Urothelium cell line (cell line): ENCODE results near the gene CCL14.
"Not testable (repeated sequence)": the region's sequence is repeated elsewhere in the genome, so short reads cannot be mapped to it uniquely, and the experiment has no call there.

Experiments used
- DNase-seq: peaks from one replicate; pipeline ENCODE4 v3.0.0; 2011; ENCODE audit warnings: low spot score, mixed read lengths
- FAIRE-seq: peaks from 2 replicates; lab custom pipeline; 2011; peaks lifted over from hg19 to GRCh38; lab: Jason Lieb, UNC

The CCL14 gene

DNA sequence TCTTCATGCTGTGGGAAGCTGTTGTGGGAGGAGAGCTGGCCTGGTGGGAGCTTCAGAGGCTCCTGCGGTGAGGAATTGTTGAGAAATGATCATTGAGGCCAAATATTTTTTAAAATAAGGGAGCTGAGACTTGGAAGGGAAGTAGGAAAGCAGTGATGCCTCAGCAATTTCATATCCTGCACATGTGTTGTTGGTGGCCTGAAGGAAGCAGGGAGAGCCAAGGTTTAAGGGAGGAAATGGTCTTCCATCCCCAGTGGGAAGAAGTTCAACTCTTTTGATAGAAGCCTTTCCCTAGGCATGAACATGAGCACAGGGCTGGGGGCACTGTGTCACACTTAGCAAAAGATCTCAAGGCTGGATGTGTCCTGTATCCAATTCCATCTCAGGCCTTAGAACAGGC, at the start of gene CCL14:
CCL14 (minus strand) TSS at position 87 of the 400 bp plus-strand sequence; CDS start at position 7, 80 bp downstream.
- DNase-seq (no peak), FAIRE-seq (no peak)

DNA sequence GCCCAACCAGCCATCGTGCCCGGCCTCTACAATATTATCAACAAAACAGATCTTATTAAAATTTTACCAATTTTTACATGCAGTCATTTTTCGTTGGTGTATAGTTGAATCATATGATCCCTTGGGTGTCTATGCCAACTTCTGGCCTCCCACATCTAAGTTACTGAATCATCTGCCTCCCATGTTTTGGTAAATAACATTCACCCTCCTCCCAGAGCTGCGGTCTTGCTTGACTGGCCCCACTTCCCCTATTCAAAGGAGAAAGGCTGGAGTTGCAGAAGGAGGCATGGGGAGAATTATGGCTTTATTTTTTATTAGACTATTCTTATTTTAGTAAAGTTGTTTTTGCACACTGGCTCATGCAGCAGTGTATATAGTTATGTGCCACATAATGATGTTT, 49.7 kb upstream of the CCL14 start:
- no peak for FAIRE-seq
- no peak for DNase-seq

DNA sequence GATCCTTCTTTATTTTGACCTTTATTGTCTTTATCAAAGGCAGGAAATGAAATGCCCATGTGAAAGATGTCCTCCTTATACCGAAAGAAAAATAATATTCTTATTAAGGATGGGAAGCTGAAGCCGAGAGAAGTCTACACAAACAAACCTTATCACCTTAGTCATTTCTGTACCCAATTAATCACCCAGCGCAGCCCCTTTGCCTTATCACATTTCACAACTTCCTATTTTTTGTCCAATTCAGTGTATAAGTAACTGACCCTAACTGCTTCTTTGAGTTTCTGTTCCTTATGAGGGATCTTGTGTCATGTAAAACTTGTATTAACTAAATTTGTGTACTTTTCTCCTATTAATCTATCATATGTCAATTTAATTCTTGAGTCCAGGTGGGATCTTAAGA, 47.6 kb upstream of the CCL14 start:
- DNase-seq, result no peak
- no peak for FAIRE-seq

DNA sequence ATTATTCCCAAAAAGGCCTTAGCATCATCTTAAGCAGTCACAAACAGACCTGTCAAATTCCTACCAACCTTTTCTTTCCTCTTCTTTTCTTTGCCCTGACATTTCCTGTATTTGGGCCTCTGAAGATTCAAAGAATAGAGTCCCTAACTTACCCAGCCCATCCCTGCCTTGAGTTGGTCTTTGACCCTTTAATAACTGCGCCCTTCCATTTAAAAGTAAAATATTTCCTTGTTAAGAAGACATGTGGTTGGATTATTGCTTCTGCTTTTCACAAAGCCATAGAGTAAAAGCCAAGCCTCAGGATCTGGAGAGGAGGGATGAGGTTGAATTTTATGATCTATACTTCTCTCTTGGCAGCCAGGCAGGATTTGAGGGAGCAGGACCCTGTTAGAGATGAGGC, 44.4 kb upstream of the CCL14 start:
- DNase-seq (no peak), FAIRE-seq (no peak)

DNA sequence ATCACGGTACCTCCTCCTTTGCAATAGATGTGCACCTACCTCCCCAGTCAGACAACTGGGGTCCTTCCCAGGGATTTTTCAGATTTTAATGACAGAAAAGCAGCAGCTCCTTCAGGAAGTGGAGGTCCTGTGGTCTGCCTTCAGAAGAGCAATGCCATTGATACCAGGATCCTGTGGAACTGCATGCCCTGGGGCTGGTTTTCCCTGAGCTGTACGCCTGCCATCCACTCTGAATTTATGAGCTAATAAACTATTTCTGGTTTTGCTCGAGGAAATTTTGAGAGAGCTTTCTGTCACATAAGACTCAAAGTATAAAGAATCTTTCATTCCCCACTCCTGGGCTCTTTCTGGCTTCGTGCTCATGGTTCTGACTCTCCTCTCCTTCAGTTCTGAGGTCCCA, 41.2 kb upstream of the CCL14 start:
- no peak for DNase-seq
- FAIRE-seq, result no peak

DNA sequence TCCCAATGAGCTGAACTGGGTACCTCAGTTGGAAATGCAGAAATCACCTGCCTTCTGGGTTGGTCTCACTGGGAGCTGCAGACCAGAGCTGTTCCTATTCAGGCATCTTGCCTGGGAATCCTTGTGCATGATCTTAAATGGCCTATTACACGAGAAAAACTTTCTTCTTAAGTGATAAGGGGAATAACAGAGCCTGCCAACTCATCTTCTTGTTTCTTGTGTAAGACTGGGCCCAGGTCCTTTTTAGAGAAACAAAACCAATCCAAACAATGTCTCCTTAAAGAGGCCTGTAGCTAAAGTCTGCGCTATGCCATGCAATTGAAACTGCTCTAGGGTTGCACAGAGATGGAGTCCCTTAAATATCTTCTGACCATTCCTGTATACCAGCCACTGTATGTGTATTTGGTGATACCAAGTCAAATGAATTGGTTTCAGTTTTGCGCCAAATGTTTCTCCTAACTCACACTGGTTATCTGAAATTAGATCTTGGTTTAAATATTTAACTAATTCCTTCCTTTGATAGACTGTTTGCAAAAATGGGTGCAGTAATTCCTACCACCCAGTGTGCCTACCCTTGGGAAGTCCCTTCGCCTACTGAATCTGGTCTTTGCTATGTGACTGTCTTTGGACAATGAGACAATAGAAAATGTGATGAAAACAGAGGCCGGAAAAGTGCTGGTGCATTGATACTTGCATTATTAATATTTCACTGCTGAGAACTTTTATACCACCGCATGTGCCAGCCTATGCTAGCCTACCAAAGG, 37.8 kb upstream of the CCL14 start:
- DNase-seq (no peak), FAIRE-seq (no peak)

DNA sequence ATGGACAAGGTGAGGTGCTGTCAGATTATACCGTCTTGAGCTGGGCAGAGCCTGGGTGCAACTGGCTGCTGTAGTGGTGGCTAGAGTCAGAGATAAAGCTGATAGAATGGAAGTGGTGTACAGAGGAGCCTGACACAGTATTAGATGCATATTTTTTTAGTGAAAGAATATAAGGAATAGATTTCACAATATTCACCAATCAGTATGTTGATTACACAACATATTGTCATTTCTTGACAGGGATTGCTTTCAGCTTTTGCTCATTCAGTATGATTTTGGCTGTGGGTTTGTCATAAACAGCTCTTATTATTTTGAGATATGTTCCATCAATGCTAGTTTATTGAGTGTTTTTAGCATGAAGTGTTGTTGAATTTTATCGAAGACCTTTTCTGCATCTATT, 32.9 kb upstream of the CCL14 start:
- no peak for DNase-seq
- no peak for FAIRE-seq

DNA sequence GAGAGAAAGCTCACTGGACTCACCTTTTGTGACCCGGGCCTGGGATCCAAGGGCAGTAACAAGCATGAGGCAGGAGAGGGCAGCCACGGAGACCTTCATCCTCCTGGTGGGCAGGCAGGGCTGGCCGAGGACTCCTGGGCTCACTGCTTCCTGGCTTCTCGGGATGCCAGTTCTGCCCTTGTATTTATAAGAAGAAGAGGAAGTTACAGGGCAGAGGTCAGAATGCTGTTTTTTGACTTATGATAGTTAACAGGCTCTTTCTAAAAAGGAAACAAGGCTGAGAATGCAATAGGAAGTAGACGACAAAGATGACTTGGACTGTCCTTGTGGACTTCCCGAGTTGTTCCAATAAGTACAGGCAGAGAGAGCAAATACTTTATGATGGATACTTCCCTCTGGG, 31.3 kb upstream of the CCL14 start, which contains the start of gene CCL23:
CCL23 (minus strand) TSS at position 174 of the 400 bp plus-strand sequence; CDS start at position 99, 75 bp downstream.
- no peak for FAIRE-seq
- DNase-seq, result no peak

DNA sequence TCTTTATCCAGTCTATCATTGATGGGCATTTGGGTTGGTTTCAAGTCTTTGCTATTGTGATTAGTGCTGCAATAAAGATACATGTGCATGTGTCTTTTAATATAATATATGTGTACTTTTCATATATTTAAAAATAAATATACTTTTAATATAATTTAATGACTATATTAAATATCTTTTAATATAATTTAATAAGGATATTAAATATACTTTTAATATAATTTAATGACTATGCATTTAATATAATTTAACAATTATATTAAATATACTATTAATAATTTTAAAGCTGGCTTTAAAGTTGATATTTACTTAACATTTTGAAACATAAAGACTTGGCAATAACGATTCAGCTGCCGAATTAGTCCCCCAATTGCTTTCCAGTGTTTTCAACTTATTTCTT, 30.0 kb upstream of the CCL14 start:
- FAIRE-seq (no peak), DNase-seq (no peak)

DNA sequence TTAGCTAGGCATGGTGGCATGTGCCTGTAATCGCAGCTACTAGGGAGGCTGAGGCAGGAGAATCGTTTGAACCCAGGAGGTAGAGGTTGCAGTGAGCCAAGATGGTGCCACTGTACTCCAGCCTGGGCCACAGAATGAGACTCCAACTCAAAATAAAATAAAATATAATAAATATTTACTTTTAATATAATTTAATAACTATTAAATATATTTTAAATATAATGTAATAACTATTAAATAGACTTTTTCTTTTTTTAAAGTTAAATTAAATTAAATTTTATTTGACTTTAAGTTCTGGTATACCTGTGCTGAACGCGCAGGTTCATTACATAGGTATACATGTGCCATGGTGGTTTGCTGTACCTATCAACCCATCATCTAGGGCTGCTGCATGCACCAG, 29.4 kb upstream of the CCL14 start:
- not testable (repeated sequence) for DNase-seq, FAIRE-seq

DNA sequence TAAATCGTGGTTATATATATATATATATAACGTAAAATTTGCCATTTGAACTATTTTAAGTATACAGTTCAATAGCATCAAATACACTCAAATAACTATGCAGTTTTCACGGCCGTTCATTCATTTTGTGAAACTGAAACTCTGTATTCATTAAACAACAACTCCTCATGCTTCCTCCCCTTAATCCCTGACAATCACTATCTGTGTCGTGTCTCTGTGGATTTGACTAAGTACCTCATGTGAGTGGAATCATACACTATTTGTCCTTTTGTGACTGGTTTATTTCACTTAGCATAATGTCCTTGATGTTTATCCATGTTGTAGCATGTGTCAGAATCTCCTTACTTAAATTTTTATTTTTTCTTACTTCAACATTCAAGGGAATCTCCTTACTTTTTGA, 28.4 kb upstream of the CCL14 start:
- FAIRE-seq (no peak), DNase-seq (no peak)

DNA sequence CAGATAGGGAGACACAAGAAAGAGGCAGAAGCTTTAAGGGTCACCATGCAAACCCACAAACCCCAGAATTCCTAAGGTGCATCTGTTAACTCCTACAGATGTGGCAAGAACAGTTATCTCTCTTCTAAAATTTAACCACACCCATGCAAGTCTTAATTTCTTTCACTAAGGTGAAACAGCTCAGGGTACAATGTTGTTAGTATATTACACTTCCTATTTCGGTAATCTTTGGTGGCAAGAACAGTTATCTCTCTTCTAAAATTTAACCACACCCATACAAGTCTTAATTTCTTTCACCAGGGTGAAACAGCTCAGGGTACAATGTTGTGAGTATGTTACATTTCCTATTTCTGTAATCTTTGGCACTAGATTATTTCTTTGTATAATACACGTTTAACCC, 24.7 kb upstream of the CCL14 start:
- FAIRE-seq (no peak), DNase-seq (no peak)

DNA sequence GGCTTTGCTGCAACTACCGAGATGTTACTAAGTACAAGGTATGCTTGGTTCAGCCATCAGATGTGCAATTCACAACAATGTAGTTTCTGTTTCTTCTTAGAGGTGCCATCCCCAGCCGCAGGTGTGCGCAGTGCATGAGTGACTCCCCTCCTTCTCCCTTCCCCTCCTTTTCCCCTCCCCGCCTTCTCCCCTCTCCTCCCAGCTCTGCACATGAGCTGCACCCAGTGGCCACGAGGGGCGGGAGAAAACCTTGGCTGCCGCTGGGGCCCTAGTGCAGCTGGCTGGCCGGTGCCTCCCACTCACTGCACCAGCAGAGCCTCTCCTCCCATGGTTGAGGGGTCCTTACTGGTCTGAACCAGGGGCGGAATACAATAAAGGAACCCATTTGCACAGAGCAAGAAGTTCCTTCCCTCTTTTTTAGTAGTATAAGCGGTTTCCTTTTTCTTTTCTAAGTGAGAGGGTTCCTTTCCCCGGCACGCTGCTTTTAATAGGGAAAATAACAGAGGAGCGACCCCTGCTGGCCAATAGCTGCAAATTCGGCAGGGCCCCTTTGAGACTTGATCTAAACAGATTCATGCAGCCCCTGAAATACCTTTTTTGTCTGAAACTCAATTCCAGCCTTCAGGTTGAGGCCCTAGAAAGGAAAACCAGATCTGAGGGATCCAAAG, 22.6 kb upstream of the CCL14 start:
- DNase-seq (no peak), FAIRE-seq (no peak)

DNA sequence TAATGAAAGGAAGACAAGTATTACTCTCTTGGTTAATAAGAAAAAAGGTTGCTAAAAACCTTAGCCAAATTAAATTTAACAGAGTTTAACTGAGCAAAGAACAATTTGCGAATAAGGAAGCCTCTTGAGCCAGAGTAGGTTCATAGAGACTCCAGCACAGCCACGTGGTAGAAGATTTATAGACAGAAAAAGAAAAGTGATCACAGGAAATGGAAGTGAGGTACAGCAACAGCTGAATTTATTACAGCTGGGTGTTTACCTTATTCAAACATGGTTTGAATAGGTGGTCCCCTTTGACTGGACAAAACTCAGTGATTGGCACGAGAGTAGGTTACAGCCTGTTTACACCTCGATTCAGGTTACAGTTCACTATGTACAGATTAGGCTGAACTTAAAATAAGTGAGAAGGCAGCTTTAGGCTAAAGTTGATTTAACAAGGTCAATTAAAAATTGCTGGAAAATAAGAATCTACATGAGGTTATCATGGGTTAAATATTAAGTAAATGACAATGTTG, 18.1 kb upstream of the CCL14 start:
- FAIRE-seq (no peak), DNase-seq (no peak)

DNA sequence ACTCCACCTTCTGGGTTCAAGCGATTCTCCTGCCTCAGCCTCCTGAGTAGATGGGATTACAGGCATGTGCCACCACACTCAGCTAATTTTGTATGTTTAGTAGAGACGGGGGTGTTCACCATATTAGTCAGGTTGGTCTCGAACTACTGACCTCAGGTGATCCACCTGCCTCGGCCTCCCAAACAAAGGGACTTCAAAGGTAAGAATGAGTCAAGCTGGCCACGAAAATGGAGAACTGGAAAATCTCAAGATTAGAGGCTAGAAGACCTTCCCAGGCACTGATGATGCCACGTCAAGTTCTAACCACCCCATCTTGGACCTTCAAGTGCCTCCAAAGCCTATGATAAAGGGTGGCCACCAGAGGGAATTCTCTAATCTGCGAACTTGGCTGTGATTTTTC, 16.1 kb upstream of the CCL14 start:
- no peak for DNase-seq
- FAIRE-seq, result no peak

DNA sequence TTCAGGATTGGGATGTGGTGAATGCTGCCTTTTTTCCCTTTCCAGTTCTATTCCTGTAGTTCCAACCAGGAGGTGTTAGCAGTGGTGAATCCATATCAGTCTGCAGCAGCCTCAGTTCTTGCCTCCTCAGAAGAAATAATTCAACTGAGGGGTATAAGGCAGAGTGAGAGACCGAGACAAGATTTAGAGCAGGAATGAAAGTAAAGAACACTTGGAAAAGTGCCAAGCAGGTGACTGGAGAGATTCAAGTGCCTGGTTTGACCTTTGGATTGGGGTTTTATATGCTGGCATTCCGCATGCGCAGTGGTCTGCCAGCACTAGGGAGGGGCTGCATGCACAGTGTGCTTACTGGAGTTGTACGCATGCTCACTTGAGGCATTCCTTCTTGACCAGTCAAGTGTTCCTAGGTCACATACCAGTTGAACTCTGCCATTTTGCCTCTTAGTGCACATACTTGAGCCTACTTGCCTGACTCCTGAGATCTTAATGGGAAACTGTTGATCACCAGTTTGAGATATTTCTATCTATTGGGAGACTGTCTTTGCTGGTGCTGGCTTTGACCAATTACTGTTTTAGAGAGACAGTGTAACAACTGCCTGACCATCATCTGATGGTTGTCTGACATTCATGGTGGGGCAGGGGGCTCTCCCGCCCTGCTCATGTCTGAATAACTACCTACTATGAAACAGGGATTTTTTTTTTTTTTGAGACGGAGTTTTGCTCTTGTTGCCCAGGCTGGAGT, 15.5 kb upstream of the CCL14 start:
- FAIRE-seq (no peak), DNase-seq (no peak)

DNA sequence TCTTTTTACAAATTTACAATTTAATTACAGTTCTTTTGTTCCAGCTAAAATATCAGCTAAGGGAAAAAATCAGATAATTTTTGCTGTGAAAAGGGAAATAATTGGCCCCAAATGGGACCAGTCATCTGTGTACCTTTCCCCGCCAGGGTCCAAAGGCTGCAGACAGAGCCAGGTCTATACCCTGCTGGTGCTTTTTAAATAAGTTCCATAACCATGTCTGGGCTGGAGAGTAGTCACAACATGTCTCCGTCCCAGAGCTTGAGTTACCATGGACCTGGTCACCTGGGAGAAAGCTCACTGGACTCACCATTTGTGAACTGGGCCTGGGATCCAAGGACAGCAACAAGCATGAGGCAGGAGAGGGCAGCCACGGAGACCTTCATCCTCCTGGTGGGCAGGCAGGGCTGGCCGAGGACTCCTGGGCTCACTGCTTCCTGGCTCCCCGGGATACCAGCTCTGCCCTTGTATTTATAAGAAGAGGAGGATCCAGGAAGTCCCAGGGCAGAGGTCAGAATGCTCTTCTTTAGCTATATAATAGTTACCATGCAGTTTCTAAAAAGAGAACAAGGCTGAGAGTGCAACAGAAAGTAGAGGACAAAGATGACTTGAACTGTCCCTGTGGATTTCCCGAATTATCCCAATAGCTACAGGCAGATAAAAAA, 14.7 kb upstream of the CCL14 start, which contains the start of gene CCL15:
CCL15 (minus strand) TSS at position 444 of the 662 bp plus-strand sequence; CDS start at position 383, 61 bp downstream.
- FAIRE-seq (no peak), DNase-seq (no peak)

DNA sequence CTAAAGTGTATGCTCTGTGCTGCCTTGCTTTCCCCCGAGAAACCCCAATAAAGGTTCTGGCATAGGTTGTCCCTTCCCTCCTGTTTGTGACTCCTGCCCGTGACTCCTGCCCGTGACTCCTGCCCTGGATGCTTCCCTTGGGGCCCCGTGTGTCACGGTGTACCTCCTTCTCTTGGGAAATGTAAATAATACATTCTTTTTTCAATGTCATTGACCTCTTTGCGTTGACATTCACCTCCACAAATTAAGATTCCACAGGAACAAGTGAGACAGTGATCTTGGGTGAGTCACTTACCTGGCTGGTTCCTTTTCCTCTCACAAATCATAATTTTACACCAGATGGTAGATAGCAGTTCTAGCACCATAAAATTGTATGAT, 14.2 kb upstream of the CCL14 start:
- DNase-seq (no peak), FAIRE-seq (no peak)

DNA sequence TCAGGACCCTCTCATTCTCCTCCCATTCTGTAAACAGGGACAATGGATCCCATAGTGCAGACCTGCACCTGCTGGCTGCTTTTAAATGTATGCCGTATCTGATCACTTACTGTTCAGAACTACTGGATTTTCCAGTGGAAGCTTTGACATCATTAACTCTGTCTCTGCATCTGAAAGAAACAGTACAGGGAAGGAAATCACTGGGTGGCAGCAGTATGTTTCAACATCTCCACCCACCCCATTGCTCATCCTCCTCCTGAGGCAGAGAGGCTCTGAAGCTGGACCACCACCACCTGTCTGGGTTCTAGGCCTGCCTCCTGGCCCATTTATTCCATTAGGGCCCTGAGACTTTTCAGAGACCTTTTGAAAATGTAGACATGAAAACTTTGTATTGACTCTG, 12.2 kb upstream of the CCL14 start:
- FAIRE-seq (no peak), DNase-seq (no peak)

DNA sequence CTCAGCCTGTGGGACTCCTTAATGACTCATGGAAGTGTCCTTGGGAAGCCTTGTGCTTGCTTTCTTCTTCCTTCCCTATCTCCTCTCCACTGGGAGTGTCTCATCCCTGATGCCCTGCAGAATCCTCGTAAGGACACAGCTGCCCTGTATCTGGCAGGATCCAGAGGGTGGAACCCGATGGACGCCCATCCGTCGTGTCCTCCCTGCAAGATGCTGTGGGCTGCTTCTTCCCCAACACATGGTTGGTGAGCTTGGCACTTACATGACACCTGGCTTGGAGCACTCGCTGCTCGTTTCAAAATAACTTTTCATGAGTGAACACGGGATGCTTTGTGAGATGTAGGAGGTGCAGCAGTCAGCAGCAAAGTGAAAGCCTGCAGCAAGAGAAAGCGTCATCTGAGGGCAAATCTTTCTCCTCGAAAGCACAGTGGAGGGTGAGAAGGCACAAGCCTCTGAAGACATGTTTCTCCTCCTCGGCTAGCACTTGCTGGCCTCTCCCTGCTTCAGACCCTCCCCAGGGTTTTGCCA, 11.6 kb upstream of the CCL14 start:
- FAIRE-seq (no peak), DNase-seq (no peak)

DNA sequence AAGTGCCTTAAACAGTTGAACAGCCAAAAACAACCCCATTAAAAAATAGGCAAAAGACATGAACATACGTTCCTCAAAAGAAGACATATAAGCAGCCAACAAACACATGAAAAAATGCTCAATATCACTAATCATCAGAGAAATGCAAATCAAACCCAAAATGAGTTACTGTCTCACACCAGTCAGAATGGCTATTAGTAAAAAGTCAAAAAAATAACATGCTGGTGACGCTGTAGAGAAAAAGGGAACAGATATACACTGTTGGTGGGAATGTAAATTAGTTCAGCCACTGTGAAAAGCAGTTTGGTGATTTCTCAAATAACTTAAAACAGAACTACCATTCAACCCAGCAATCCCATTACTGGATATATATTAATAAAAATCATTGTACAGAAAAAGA, 8.8 kb upstream of the CCL14 start:
- not testable (repeated sequence) for DNase-seq, FAIRE-seq
